HepG2 (cell line): Measurements from ENCODE around the gene ACVR1B. TPM values are rescaled to one million over a fixed set of nuclear protein-coding genes. Genes with fewer than 3 reads are reported as not detected.

Experiments
- ATAC-seq: fragments of 200-7000 bp; cut with Tn5 transposase; 3 replicates; pipeline ENCODE4 v1.9.1; 2020; ENCODE audit warnings: mild to moderate bottlenecking, moderate library complexity
- BruUV-seq: library from RNA; stranded (reverse); fragments of 400-500 nt; replicated peaks from 2 replicates; lab custom pipeline; 2021; lab: Mats Ljungman, UMichigan
- CTCF ChIA-PET: fragments of 300-600 bp; formaldehyde crosslinking; extraction: SDS; loops from one replicate; lab custom pipeline; 2021; ENCODE audit warnings: low total read pairs, inconsistent platforms, low intra/inter-chr PET ratio; lab: Yijun Ruan, JAX
- POLR2A ChIA-PET: fragments of 350-600 bp; sonication (Branson Sonifier 250); formaldehyde crosslinking; loops from one replicate; lab custom pipeline; 2020; ENCODE audit warnings: antibody characterized with exemption, inconsistent platforms; lab: Yijun Ruan, JAX
- DNase-seq: peaks from one replicate; pipeline ENCODE4 v3.0.0-alpha.2; 2015; ENCODE audit warnings: low spot score
- FAIRE-seq: peaks from 3 replicates; lab custom pipeline; 2011; peaks lifted over from hg19 to GRCh38; lab: Jason Lieb, UNC
- H2AFZ ChIP-seq: one replicate; pipeline ENCODE4 v1.6.1; 2011; ENCODE audit warnings: low read length, inconsistent platforms
- H3K27ac ChIP-seq: fragments of 300-600 bp; 3 replicates; pipeline ENCODE4 v1.8.0; 2011; ENCODE audit warnings: mixed run types, mild to moderate bottlenecking, mixed read lengths, low read length, inconsistent platforms; ENCODE audit not compliant: insufficient read depth; ENCODE audit errors: extremely low read length
- H3K27me3 ChIP-seq, 2 experiments: fragments of 200-600 bp in 1 of 2; 2 replicates in 1 of 2; 3 replicates in 1 of 2; pipeline versions ENCODE4 v1.6.0 to v1.8.0; 2011; ENCODE audit warnings: low read length in 2 of 2, mild to moderate bottlenecking in 2 of 2, moderate library complexity in 2 of 2, inconsistent platforms in 1 of 2; ENCODE audit not compliant: insufficient read depth in 2 of 2, control insufficient read depth in 1 of 2
- H3K36me3 ChIP-seq, 2 experiments: fragments of 200-600 bp in 1 of 2; replicated peaks in 1 of 2; 2 replicates in 1 of 2; 3 replicates in 1 of 2; pipeline versions ENCODE4 v1.5.1 to v1.8.0; 2011; ENCODE audit warnings: low read length in 2 of 2, inconsistent platforms in 1 of 2; ENCODE audit not compliant: insufficient read depth in 2 of 2, control insufficient read depth in 1 of 2
- H3K4me1 ChIP-seq: 2 replicates; pipeline ENCODE4 v1.5.1; 2012; ENCODE audit warnings: low read length, inconsistent platforms; ENCODE audit not compliant: insufficient read depth
- H3K4me2 ChIP-seq: 2 replicates; pipeline ENCODE4 v1.6.0; 2011; ENCODE audit warnings: low read depth, low read length, inconsistent platforms
- H3K4me3 ChIP-seq, 3 experiments: fragments of 200-600 bp in 1 of 3; sonication (generic), shearing (Covaris generic) in 1 of 3; replicated peaks in 1 of 3; 2 replicates each; pipeline ENCODE4 v1.5.1; 2011 to 2016; ENCODE audit warnings: low read length in 3 of 3, inconsistent platforms in 2 of 3, low read depth in 2 of 3, mild to moderate bottlenecking in 2 of 3, control low read depth in 1 of 3, mixed read lengths in 1 of 3; ENCODE audit not compliant: insufficient read depth in 1 of 3
- H3K79me2 ChIP-seq: one replicate; pipeline ENCODE4 v1.6.1; 2011; ENCODE audit warnings: low read length, inconsistent platforms; ENCODE audit not compliant: insufficient read depth
- H3K9ac ChIP-seq: 2 replicates; pipeline ENCODE4 v1.6.0; 2011; ENCODE audit warnings: mild to moderate bottlenecking, low read depth, low read length, inconsistent platforms; ENCODE audit not compliant: insufficient read depth
- H3K9me3 ChIP-seq: 2 replicates; pipeline ENCODE4 v1.5.1; 2012; ENCODE audit warnings: mild to moderate bottlenecking, low read length
- H4K20me1 ChIP-seq: 2 replicates; pipeline ENCODE4 v1.6.0; 2011; ENCODE audit warnings: inconsistent platforms, mild to moderate bottlenecking, low read length, moderate library complexity; ENCODE audit not compliant: insufficient read depth
- CREBL2 ChIP-seq: sonication (generic); formaldehyde crosslinking; IDR thresholded peaks from 2 replicates; pipeline ENCODE4 v1.8.1; 2023; ENCODE audit warnings: missing genetic modification reagents, mild to moderate bottlenecking, borderline replicate concordance
- KLF16 ChIP-seq, 2 experiments: sonication (generic) in 1 of 2; formaldehyde crosslinking in 1 of 2; IDR thresholded peaks; 2 replicates each; pipeline versions ENCODE4 v1.6.1 to v1.8.0; 2016 to 2023; ENCODE audit warnings: missing genetic modification reagents in 2 of 2, missing compliant biosample characterization in 1 of 2
- RAD51 ChIP-seq: fragments of 450-650 bp; IDR thresholded peaks from 2 replicates; pipeline ENCODE4 v1.6.1; 2016; ENCODE audit warnings: borderline replicate concordance
- SALL1 ChIP-seq: sonication (generic); formaldehyde crosslinking; IDR thresholded peaks from 2 replicates; pipeline ENCODE4 v1.8.0; 2022; ENCODE audit warnings: mild to moderate bottlenecking, missing genetic modification reagents
- XBP1 ChIP-seq: sonication (generic); formaldehyde crosslinking; IDR thresholded peaks from 2 replicates; pipeline ENCODE4 v1.5.0; 2020; ENCODE audit warnings: missing genetic modification reagents
- ZNF142 ChIP-seq: sonication (generic); formaldehyde crosslinking; IDR thresholded peaks from 2 replicates; pipeline ENCODE4 v1.4.0; 2020; ENCODE audit warnings: missing genetic modification reagents
- ZNF180 ChIP-seq: sonication (generic); formaldehyde crosslinking; IDR thresholded peaks from 2 replicates; pipeline ENCODE4 v1.4.0; 2020; ENCODE audit warnings: low read depth, missing genetic modification reagents, borderline replicate concordance
- ZNF24 ChIP-seq: fragments of 450-650 bp; IDR thresholded peaks from 2 replicates; pipeline ENCODE4 v1.6.1; 2017; ENCODE audit warnings: antibody characterized with exemption, mild to moderate bottlenecking
- ZNF30 ChIP-seq: sonication (generic); formaldehyde crosslinking; IDR thresholded peaks from 2 replicates; pipeline ENCODE4 v1.5.0; 2020; ENCODE audit warnings: mild to moderate bottlenecking, missing genetic modification reagents
- ZNF333 ChIP-seq: sonication (generic); formaldehyde crosslinking; IDR thresholded peaks from 2 replicates; pipeline ENCODE4 v1.4.0; 2020; ENCODE audit warnings: mild to moderate bottlenecking, missing genetic modification reagents, borderline replicate concordance
- ZNF446 ChIP-seq: sonication (generic); formaldehyde crosslinking; IDR thresholded peaks from 2 replicates; pipeline ENCODE4 v1.5.0; 2020; ENCODE audit warnings: mild to moderate bottlenecking, missing genetic modification reagents
- ZNF530 ChIP-seq: sonication (generic); formaldehyde crosslinking; IDR thresholded peaks from 2 replicates; pipeline ENCODE4 v1.5.0; 2020; ENCODE audit warnings: low read depth, mild to moderate bottlenecking, missing genetic modification reagents
- ZNF580 ChIP-seq: IDR thresholded peaks from 2 replicates; pipeline ENCODE4 v1.6.1; 2016; ENCODE audit warnings: low read depth, borderline replicate concordance
- WGBS: methylation state at CpG from one replicate; pipeline ENCODE4 v1.1.6; 2017; ENCODE audit warnings: low lambda C conversion rate; 5-methylcytosine and 5-hydroxymethylcytosine counted together
- in situ Hi-C: cut with HindIII; loops from 2 replicates; pipeline ENCODE4 v1.10.0; 2017; ENCODE audit warnings: low pct_unique_long_range_greater_than_20kb; ENCODE audit not compliant: extremely low pct_ligation_motif_present
- intact Hi-C: fragments of 100-400 bp; cut with micrococcal nuclease; formaldehyde crosslinking; loops from one replicate; pipeline ENCODE4 v1.10.0; 2022; ENCODE audit not compliant: unreplicated experiment
- polyA plus RNA-seq, 8 experiments: library from polyadenylated mRNA; depleted of rRNA in 3 of 8; stranded (reverse) in 7 of 8; unstranded in 1 of 8; fragments of >200 nt; fragmentation: Illumina TruSeq in 4 of 8; extraction: Trizol in 4 of 8; gene quantifications; 2 replicates each; pipeline versions ENCODE4 v1.2.1 to v1.2.3, GENCODE V29; 2011 to 2016; ENCODE audit warnings: low read depth in 4 of 8, missing spikeins in 1 of 8, mixed read lengths in 1 of 8; ENCODE audit not compliant: insufficient read depth in 1 of 8
- total RNA-seq, 5 experiments: library from RNA; depleted of rRNA; stranded (reverse); fragments of >200 nt; fragmentation: Illumina TruSeq; extraction: Trizol; gene quantifications; 2 replicates each; pipeline ENCODE4 v1.2.3, GENCODE V29; 2016; ENCODE audit warnings: low read depth in 1 of 5
- TF ChIP-seq, protein P1 (sequence below): sonication (generic); formaldehyde crosslinking; IDR thresholded peaks from 2 replicates; pipeline ENCODE4 v1.4.0; 2020; ENCODE audit warnings: missing genetic modification reagents

The ACVR1B gene
- total and polyA plus RNA-seq, 2 of the 13 experiments (the other 11 are each of a cell fraction or from before 2014, with no cell fraction given) = 8.9 to 12.1 TPM

DNA sequence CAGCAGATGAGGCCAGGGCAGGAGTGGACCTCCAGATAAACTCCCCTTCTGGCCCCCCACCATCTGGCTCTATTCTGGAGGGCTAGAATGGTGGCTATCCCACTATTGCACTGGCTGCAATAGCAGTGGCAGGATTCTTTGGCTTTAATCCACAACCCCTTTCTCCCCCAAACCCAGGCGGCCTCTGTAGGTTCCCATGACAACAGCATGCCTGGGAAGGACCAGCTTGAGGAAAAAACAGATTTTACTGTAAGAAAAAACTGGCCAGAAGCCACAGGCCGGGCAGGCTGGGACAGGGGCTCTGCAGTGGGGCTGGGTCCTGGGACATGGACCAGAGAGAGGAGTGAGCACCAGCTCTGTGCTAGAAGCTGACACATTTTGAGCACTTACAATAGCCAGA lies 13.6 kb upstream of the ACVR1B start (continued):
- TF ChIP-seq, protein P1, sequence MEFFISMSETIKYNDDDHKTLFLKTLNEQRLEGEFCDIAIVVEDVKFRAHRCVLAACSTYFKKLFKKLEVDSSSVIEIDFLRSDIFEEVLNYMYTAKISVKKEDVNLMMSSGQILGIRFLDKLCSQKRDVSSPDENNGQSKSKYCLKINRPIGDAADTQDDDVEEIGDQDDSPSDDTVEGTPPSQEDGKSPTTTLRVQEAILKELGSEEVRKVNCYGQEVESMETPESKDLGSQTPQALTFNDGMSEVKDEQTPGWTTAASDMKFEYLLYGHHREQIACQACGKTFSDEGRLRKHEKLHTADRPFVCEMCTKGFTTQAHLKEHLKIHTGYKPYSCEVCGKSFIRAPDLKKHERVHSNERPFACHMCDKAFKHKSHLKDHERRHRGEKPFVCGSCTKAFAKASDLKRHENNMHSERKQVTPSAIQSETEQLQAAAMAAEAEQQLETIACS (CRISPR knock-in tag) = no peak
- no peak for TF ChIP-seq RAD51
- no peak for TF ChIP-seq ZNF24
- no peak for TF ChIP-seq CREBL2 (CRISPR knock-in tag)
- no peak for TF ChIP-seq ZNF333
- no peak for TF ChIP-seq SALL1 (CRISPR knock-in tag)
- TF ChIP-seq ZNF530 = no peak

GRCh38 chr12:51938726-51939125 lies 12.8 kb upstream of the ACVR1B start:
- Histone ChIP-seq H3K27ac (no peak overlapping the region), H3K4me2 (no peak overlapping the region), H3K27me3 (peaks cover 3 to 32% of the 10 kb centered on the region in 2 experiments; a peak in 4 of 5 replicates), H2AFZ (no peak overlapping the region), H4K20me1 (no peaks in the 10 kb centered on the region), H3K9ac (no peak overlapping the region), H3K4me1 (peaks cover 15% of the 10 kb centered on the region), H3K4me3 (no peak overlapping the region), H3K79me2 (no peaks in the 10 kb centered on the region), H3K36me3 (no peaks in the 10 kb centered on the region), H3K9me3 (no peaks in the 10 kb centered on the region)
- 38% methylated on average over 1 of the region's 6 CpGs for WGBS
- intact Hi-C loops = no loop called here
- TF ChIP-seq ZNF580 (no peak), KLF16 (CRISPR knock-in tag; IDR thresholded peaks at IDR 0.05) (no peak), XBP1 (CRISPR knock-in tag) (no peak), ZNF180 (CRISPR knock-in tag) (no peak), ZNF30 (CRISPR knock-in tag) (no peak), ZNF142 (CRISPR knock-in tag) (no peak), ZNF446 (CRISPR knock-in tag) (no peak)
- DNase-seq (no peak), FAIRE-seq (no peak), ATAC-seq (no peak)
- no TSS peak for BruUV-seq
- ChIA-PET POLR2A (no interaction called here), CTCF (no interaction called here)
- in situ Hi-C loops = no loop called here
